Cerebellar cortex (tissue), 1 donor: Measurements from ENCODE around the gene FBXL19.

Source experiments
- DNase-seq: peaks from one replicate; pipeline ENCODE4 v3.0.0-alpha.2; 2015; ENCODE audit warnings: low spot score

The FBXL19 gene

DNA sequence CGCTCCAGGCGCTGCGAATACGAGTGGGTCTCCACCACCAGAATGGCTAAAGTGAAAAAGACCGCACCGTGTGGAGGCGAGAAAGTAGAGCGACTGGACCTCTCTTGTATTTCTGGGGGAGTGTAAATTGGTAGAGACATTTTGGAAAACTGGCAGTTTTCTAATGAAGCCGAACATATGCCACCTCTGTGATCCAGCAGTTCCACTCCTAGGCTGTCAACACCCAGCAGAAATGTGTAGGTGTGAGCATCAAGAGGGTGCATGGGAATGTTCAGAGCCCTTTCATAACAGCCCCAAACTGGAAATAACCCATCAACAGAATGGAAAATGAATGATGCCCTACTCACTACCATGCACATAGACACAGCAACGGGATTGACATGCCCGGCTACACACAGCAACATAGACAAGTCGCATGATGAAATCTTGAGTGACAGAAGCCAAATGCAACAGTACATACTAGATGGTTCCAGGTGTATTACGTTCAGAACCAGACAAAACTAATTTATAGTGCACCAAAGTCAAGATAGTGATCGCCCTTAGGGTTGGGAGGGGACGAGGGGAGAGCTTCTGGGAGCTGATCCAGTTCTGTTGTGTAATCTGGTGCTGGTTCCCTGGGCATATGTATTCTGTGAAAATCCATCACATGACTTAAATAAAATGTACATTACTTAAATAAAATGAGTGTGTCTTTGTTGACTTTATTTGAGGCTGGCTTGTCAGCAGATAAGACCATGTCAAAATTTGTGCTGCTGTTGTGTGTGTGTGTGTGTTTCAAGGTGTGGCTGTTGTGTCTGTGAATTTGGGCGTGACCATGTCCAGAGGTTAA is 28.6 kb upstream of the FBXL19 start:
- DNase-seq = peak; percentile 50

- DNase-seq = no peak
These were observed 27.6 kb upstream of the FBXL19 start for GRCh38 chr16:30895627-30896260.

DNA sequence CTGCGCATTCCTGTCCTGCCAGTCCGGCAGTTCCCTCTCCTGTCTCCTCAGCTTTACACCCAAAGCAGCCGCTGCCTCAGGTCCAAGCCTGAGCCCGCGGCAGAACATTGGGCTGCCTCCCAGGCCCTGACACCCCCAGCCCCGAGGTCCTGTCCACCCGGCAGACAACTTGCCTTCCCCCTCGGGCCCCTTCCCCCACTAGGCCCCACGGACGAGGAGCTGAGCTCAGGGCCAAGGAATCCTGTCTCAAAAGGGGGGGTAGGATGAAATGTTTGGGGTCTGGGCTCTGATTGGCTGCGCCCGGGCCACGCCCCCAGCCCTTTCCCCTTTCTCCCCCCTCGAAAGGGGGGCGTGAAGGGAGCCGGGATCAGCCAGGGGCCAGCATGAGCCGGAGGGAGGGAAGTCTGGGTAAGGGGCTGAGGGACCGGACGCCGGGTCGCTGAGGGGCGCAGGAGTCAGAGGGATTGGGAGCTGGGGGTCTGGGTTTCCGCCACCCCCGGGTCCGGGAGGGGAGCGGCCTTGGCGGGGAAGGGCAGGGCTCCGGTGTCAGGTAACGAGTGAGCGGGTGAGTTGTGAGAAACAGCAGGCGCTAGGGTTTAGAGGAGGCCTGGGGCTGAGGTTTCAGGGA is 27.0 kb upstream of the FBXL19 start, which contains the start of gene CTF1:
TSS of gene CTF1 (plus strand) at position 354 of the 628 bp plus-strand sequence. CDS start at position 384, 30 bp downstream.
- peak; percentile 76 for DNase-seq

- DNase-seq = peak; percentile 93
These were observed 26.3 kb upstream of the FBXL19 start for GRCh38 chr16:30896889-30897733.

GRCh38 chr16:30899794-30900193 is 23.6 kb upstream of the FBXL19 start:
- DNase-seq = no peak

DNA sequence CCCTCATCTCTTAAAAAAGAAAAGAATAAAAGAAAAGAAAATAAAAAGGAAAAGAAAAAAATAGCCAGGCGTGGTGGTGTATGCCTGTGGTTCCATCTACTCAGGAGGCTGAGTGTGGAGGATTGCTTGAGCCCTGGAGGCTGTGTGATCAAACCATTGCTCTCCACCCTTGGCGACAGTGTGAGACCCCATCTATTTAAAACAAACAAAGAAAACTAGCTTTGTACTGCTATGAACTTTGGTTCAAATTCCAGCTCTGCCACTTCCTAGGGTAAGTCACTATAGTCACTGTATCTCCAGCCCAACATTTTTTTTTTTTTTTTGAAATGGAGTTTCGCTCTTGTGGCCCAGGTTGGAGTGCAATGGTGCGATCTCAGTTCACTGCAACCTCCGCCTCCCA is 22.8 kb upstream of the FBXL19 start:
- no peak for DNase-seq

- peak; percentile 20 for DNase-seq
These were observed 22.0 kb upstream of the FBXL19 start for GRCh38 chr16:30901201-30902028.

DNA sequence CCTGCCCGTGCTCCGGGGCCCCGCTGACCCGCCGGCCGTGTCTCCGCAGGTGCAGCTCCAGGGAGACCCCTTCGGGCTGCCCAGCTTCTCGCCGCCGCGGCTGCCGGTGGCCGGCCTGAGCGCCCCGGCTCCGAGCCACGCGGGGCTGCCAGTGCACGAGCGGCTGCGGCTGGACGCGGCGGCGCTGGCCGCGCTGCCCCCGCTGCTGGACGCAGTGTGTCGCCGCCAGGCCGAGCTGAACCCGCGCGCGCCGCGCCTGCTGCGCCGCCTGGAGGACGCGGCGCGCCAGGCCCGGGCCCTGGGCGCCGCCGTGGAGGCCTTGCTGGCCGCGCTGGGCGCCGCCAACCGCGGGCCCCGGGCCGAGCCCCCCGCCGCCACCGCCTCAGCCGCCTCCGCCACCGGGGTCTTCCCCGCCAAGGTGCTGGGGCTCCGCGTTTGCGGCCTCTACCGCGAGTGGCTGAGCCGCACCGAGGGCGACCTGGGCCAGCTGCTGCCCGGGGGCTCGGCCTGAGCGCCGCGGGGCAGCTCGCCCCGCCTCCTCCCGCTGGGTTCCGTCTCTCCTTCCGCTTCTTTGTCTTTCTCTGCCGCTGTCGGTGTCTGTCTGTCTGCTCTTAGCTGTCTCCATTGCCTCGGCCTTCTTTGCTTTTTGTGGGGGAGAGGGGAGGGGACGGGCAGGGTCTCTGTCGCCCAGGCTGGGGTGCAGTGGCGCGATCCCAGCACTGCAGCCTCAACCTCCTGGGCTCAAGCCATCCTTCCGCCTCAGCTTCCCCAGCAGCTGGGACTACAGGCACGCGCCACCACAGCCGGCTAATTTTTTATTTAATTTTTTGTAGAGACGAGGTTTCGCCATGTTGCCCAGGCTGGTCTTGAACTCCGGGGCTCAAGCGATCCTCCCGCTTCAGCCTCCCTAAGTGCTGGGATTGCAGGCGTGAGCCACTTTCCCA is 21.1 kb upstream of the FBXL19 start:
- DNase-seq = peak; percentile 41

DNA sequence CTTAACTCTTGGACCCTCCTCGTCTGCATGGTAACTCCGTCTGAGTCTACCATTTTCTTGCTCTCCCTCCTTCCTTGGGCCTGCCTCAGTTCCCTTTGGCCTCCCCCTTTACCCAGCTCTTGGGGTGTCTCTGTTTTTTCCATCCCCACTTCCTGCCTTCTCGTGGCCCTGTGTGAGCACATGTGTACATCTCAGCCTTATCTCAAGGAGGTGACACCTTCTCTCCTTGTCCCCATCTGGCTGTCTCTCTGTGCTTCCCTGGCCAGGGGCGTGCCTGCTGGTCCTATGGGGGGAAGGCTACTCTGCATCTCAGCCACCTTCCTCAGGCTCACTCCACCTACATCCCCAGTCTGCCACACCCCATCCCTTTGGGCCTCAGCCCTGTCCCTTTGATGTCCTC is 20.4 kb upstream of the FBXL19 start:
- DNase-seq = no peak

DNA sequence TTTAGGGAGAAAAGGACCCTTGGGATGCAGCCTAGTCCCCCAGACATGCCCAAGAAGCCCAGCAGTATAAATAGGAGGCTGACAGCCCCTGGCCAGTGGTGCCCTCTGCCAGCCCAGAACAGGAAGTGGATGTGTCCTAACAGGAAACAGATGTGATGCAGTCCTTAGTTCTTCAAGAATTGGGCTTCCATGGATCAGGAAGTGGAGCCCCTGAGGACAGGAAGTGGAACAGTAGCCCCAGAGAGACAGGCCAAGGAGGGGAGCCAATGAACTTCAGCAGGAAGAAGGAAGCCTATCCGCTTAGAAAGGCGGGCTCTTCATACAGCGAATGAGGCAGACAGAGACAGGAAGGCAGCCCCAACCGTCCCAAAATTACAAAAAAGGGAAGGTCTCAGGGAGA is 19.8 kb upstream of the FBXL19 start:
- no peak for DNase-seq

DNA sequence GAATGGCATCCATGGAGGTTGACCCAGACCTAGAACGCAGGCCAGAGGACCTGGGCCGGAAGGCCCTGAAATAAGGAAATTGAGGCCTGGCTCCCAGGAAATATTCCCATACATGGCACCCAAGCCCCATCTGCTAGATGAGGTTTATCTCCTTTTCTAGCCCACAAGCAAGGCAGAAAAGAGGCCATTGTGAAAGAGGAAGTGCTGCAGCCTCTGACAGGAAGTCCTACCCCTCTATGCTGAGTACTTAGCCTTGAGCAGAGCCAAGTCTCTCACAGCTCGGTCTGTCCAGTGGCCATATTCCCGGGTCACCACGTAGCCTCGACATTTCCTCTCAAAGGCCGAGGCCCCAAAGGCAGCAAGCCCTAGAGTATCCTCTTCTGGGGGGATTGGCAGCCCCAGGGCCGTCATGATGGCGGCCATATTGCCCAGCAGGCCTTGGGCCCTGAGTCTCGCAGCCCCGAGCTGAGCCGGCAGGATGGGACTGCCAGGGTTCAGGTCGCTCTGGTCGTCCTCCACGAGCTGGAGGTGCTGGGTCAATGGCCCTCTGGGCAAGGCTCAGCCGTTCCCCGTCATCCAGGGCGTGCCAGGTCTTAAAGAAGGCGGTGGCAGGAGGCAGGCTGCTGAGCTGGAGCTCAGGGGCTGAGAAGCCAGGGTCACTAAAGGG is 19.1 kb upstream of the FBXL19 start:
- no peak for DNase-seq

DNA sequence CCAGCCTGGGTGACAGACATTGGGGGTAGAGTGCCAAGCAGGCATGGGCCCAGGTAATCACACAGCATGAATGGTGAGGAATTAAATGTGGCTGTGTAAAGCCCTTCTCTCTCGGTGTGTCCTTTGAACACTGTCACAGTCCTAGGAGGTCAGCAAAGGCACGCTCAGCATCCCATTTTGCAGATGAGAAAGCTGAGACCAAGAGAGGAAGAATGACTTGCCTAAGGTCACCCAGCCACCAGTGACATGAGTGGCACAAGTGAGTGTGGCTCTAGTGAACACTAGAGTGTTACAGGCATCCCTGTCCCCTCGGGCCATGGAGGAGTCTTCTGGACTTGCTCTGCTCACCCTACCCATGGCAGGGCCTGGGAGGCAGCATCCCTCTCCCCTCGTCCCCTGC is 16.3 kb upstream of the FBXL19 start:
- DNase-seq = no peak

- no peak for DNase-seq
These were observed 12.8 kb upstream of the FBXL19 start for GRCh38 chr16:30910427-30911029.

- no peak for DNase-seq
These were observed 10.5 kb upstream of the FBXL19 start for GRCh38 chr16:30912794-30913412.

GRCh38 chr16:30914830-30915229 is 8.5 kb upstream of the FBXL19 start:
- DNase-seq = no peak

- DNase-seq = no peak
These were observed 4.8 kb upstream of the FBXL19 start for GRCh38 chr16:30918614-30919013.

DNA sequence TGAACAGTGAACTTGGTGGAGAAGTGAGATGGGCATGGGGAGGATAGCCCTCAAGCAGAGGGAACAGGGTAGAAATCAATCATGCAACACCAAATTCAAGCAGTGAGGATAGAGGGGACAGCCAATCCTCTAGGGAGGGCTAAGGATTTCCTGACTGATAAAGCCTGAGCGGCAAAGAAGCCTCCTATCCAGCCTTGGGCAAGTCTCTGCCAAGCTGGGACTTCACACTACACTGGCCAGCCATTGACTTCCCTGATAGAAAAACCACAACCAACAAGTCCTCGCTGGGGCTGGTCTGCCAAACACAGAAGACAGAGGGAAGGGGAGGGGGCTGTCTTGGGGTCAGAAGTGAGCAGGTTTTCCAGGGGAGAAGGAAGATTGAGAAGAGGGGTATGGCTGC is 2.5 kb upstream of the FBXL19 start:
- no peak for DNase-seq

GRCh38 chr16:30921459-30921747 is 2.0 kb upstream of the FBXL19 start:
- DNase-seq = no peak
